Progenitor cell of endocrine pancreas (in vitro differentiated cells): ENCODE results near the gene GAPDHS. TPM values are rescaled to one million over a fixed set of nuclear protein-coding genes. Genes with fewer than 3 reads are reported as not detected.
A peak's percentile ranks its signal among the peaks of the same experiment; 100 is the strongest.

Experiments
- DNase-seq: peaks from one replicate; pipeline ENCODE4 v3.0.0; 2021; ENCODE audit warnings: low spot score; ENCODE audit not compliant: unreplicated experiment
- H3K27ac Mint-ChIP-seq: 2 replicates; pipeline ENCODE4 v1.8.0; 2021; ENCODE audit warnings: mild to moderate bottlenecking, moderate library complexity, mixed read lengths
- H3K27me3 Mint-ChIP-seq: 2 replicates; pipeline ENCODE4 v1.8.0; 2021; ENCODE audit warnings: mixed read lengths
- H3K36me3 Mint-ChIP-seq: 2 replicates; pipeline ENCODE4 v1.8.0; 2022; ENCODE audit warnings: mixed read lengths; ENCODE audit not compliant: insufficient read depth
- H3K4me1 Mint-ChIP-seq: 2 replicates; pipeline ENCODE4 v1.8.0; 2021; ENCODE audit warnings: low read depth, mixed read lengths
- H3K4me3 Mint-ChIP-seq: 2 replicates; pipeline ENCODE4 v1.8.0; 2021; ENCODE audit warnings: low read depth, mild to moderate bottlenecking, moderate library complexity, mixed read lengths
- H3K9me3 Mint-ChIP-seq: 2 replicates; pipeline ENCODE4 v1.8.0; 2021; ENCODE audit warnings: low read depth, mixed read lengths
- CTCF ChIP-seq: fragments of 200-600 bp; sonication (generic); IDR thresholded peaks from one replicate; pipeline ENCODE4 v1.5.0; 2021; ENCODE audit warnings: antibody characterized with exemption, mild to moderate bottlenecking; ENCODE audit not compliant: unreplicated experiment
- total RNA-seq: library from RNA; stranded (reverse); gene quantifications from 2 replicates; pipeline ENCODE4 v1.2.1, GENCODE V29; 2021

GAPDHS gene
- total RNA-seq, 1 donor from 2014 or later = not detected

GRCh38 chr19:35545001-35545854, 12.0 kb downstream of the GAPDHS start, which contains the start of gene TMEM147:
TSS of gene TMEM147 (plus strand) at chr19:35545626. CDS start at chr19:35545740, 114 bp downstream.
- peak within 1 kb of the TSS; percentile 96 for H3K4me3 Mint-ChIP-seq
- H3K27me3 Mint-ChIP-seq = no peaks in the 10 kb centered on the region
- H3K27ac Mint-ChIP-seq = peak within 1 kb of the TSS; percentile 97
- no peak for TF ChIP-seq CTCF
- peaks cover 14% of the 10 kb centered on the region for H3K4me1 Mint-ChIP-seq
- peaks cover 4% of the 10 kb centered on the region for H3K36me3 Mint-ChIP-seq
- no peaks in the 10 kb centered on the region for H3K9me3 Mint-ChIP-seq
- DNase-seq = peak; percentile 86

- Mint-ChIP-seq H3K36me3 (peaks cover 3% of the 10 kb centered on the region), H3K4me3 (peak overlapping the region; percentile 96), H3K9me3 (no peaks in the 10 kb centered on the region), H3K27ac (peak overlapping the region; percentile 97), H3K27me3 (no peaks in the 10 kb centered on the region), H3K4me1 (peaks cover 14% of the 10 kb centered on the region)
- TF ChIP-seq CTCF = no peak
- peak; percentile 24 for DNase-seq
Measured at GRCh38 chr19:35545855-35546381, 12.7 kb downstream of the GAPDHS start.

GRCh38 chr19:35546532-35546931, 13.3 kb downstream of the GAPDHS start:
- TF ChIP-seq CTCF = no peak
- Mint-ChIP-seq H3K4me1 (peaks cover 14% of the 10 kb centered on the region), H3K36me3 (peaks cover 3% of the 10 kb centered on the region), H3K27ac (peak overlapping the region; percentile 97), H3K4me3 (peak overlapping the region; percentile 96), H3K9me3 (no peaks in the 10 kb centered on the region), H3K27me3 (no peaks in the 10 kb centered on the region)
- DNase-seq = no peak

GRCh38 chr19:35549174-35549788, 16.0 kb downstream of the GAPDHS start:
- peaks cover 13% of the 10 kb centered on the region for H3K4me1 Mint-ChIP-seq
- no peak overlapping the region for H3K27ac Mint-ChIP-seq
- peaks cover 11% of the 10 kb centered on the region for H3K27me3 Mint-ChIP-seq
- H3K9me3 Mint-ChIP-seq = no peaks in the 10 kb centered on the region
- DNase-seq = peak; percentile 43
- TF ChIP-seq CTCF = peak; percentile 81
- H3K4me3 Mint-ChIP-seq = peak overlapping the region; percentile 42
- peaks cover 3% of the 10 kb centered on the region for H3K36me3 Mint-ChIP-seq

GRCh38 chr19:35549879-35550523, 16.7 kb downstream of the GAPDHS start:
- H3K4me3 Mint-ChIP-seq = no peak overlapping the region
- peaks cover 3% of the 10 kb centered on the region for H3K36me3 Mint-ChIP-seq
- H3K27me3 Mint-ChIP-seq = peaks cover 18% of the 10 kb centered on the region
- no peak for TF ChIP-seq CTCF
- H3K9me3 Mint-ChIP-seq = no peaks in the 10 kb centered on the region
- H3K27ac Mint-ChIP-seq = no peak overlapping the region
- DNase-seq = no peak
- H3K4me1 Mint-ChIP-seq = peaks cover 7% of the 10 kb centered on the region
